NB4 (cell line): ENCODE data around the gene ANO10.

Source experiments
- MYC ChIP-seq: IDR thresholded peaks from 2 replicates; pipeline ENCODE4 v1.6.1; 2011; ENCODE audit warnings: low read depth, low read length
- POLR2A ChIP-seq: IDR thresholded peaks from 2 replicates; pipeline ENCODE4 v1.6.1; 2011; ENCODE audit warnings: mild to moderate bottlenecking; ENCODE audit not compliant: insufficient read length; ENCODE audit errors: extremely low read depth
- TF ChIP-seq, protein P1 (sequence below): IDR thresholded peaks from one replicate; pipeline ENCODE4 v1.5.1; 2012; ENCODE audit warnings: low read depth, low read length

GRCh38 chr3:43442872-43443395 lies 178.9 kb downstream of the ANO10 start:
- TF ChIP-seq, protein P1, sequence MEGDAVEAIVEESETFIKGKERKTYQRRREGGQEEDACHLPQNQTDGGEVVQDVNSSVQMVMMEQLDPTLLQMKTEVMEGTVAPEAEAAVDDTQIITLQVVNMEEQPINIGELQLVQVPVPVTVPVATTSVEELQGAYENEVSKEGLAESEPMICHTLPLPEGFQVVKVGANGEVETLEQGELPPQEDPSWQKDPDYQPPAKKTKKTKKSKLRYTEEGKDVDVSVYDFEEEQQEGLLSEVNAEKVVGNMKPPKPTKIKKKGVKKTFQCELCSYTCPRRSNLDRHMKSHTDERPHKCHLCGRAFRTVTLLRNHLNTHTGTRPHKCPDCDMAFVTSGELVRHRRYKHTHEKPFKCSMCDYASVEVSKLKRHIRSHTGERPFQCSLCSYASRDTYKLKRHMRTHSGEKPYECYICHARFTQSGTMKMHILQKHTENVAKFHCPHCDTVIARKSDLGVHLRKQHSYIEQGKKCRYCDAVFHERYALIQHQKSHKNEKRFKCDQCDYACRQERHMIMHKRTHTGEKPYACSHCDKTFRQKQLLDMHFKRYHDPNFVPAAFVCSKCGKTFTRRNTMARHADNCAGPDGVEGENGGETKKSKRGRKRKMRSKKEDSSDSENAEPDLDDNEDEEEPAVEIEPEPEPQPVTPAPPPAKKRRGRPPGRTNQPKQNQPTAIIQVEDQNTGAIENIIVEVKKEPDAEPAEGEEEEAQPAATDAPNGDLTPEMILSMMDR: no peak
- TF ChIP-seq POLR2A: no peak
- no peak for TF ChIP-seq MYC
